ENCODE data around the gene SPATA24.

DNA sequence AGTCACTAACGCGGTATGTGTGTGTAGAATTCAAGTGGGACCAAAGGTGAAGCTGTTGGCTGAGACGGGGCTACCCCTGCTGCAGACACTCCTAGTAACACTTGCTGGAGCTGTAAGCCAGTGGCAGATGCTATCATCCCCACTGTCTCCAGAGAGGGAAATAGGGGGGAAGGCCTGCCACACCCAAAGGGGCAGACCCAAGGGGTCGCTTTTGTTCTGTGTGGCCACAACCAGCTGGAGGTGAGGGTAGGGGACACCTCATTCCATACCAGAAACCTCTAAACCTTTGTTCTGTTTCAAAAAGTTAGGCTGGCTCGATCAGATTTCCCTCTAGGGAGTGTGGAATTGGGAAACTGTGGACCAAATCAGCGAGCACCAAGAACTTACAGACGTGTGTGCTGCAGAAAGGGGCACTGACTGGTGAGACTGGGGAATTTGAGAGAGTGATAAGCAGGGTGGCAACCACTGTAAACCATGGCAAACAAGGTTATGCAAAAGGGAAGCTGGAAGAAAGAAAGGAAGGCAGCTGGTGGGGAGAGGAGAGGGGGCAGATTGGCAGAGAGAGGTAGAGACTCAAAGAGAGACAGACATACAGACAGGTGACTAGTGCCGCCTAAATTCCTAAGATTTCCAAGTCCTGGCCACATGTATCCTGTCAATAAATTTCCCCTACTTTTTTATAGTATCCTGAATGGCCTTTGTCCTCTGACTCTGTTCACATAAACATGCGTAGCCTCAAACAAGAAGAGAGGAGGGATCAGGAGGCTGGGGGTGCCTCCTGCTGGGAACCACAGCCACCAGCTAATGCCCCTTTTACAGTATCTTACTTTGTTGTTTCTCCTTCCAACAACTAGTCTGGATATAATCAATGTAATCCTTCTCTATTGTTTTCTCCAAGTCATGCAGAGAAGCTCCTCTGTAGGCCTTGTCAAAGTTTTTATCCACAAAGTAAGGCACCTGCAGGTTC, 15.6 kb upstream of the SPATA24 start:
- no peak for TF ChIP-seq POLR2A (IDR thresholded peaks at IDR 0.05)
- TF ChIP-seq, protein P1, sequence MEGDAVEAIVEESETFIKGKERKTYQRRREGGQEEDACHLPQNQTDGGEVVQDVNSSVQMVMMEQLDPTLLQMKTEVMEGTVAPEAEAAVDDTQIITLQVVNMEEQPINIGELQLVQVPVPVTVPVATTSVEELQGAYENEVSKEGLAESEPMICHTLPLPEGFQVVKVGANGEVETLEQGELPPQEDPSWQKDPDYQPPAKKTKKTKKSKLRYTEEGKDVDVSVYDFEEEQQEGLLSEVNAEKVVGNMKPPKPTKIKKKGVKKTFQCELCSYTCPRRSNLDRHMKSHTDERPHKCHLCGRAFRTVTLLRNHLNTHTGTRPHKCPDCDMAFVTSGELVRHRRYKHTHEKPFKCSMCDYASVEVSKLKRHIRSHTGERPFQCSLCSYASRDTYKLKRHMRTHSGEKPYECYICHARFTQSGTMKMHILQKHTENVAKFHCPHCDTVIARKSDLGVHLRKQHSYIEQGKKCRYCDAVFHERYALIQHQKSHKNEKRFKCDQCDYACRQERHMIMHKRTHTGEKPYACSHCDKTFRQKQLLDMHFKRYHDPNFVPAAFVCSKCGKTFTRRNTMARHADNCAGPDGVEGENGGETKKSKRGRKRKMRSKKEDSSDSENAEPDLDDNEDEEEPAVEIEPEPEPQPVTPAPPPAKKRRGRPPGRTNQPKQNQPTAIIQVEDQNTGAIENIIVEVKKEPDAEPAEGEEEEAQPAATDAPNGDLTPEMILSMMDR (IDR thresholded peaks at IDR 0.05) = no peak
